HG03060 (cell line): ENCODE measurements around the gene CPAMD8.
"Not testable (repeated sequence)": the region's sequence is repeated elsewhere in the genome, so short reads cannot be mapped to it uniquely, and the experiment has no call there.

Source experiments
- ATAC-seq: cut with Tn5 transposase; IDR thresholded peaks from one replicate; pipeline ENCODE4 v1.9.1; 2021; ENCODE audit warnings: low read depth, moderate number of reproducible peaks; ENCODE audit not compliant: unreplicated experiment

CPAMD8 gene

DNA sequence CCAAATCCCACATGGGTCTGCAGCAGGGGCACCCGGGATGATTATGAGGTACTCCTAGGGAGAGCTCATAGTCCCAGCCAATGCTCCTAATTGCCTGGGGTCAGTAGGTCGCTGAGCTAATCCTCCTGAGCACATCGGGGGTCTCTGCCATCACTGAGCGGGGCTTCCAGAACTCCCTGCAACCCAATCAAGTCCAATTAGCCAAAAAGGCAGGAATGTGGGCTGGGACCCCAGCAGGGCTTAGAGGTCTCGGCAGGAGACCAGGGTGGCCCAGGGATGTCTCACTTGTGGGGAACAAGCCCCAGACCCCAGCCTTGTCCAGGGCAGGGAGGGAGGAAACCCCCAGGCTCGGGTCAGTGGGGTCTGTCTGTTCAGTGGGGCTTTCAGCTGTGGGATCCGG, 17.1 kb upstream of the CPAMD8 start:
- no peak for ATAC-seq

DNA sequence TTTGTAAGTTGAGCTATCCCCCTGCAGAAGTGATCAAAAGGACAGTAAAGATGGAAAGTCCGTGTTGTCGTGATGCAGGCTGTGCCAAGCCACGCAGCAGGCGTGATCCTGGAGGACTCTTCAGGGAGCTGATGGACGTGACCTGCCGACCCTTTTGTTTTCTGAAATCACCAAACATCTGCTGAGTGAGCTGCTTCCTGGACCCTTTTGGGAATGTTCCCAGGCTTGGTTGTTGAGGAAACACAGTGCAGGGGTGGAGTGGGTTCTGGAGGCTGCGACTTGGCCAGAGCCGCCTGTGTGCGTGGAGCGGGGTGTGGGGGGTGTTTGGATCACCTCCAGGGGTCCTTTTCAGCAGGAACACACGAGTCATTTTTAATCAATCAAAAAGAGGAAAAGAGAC, 15.4 kb upstream of the CPAMD8 start:
- ATAC-seq, result no peak

DNA sequence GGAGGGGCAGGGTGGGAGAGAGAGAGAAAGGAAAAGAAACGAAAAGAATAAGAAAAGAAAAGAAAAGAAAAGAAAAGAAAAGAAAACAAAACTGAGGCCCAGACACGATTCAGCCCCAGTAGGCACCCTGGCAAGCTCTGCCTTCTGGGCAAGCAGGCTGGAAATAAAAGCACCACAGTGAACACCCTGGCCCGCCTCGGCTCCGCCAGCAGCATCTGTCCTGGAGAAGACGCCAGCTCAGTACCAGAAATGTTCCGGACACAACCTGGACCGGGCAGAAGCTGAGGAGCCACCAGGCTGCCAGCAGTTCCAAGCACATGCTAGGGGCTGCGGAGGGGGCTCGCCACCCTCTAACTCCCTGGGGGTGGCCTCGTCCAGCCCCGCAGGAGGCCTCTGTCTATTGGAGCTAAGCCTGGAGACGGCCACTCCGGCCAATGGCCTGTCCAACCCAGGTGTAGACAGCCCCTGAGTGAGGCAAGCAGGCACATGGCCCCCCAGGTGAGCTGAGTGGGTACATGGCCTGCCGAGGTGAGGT, 11.4 kb upstream of the CPAMD8 start:
- ATAC-seq, result no peak

DNA sequence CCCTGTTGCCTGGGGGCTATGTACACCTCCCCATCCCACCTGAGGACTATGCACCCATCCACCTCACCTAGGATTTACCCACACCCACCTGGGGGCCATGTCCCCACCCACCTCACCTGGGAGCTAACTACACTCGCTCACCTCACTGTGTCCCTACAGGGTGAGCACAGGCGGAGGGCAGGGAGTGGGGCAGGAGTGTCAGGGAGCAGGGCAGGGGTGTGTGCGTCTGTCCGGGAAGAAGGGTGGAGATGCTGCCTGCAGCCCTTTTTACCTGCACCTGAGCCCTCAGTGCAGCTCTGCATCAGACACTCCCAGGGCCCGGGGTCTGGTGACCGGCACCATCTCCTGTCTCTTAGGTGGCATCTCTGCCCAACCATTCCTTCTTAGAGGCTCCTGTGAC, 10.6 kb upstream of the CPAMD8 start:
- ATAC-seq, result no peak

DNA sequence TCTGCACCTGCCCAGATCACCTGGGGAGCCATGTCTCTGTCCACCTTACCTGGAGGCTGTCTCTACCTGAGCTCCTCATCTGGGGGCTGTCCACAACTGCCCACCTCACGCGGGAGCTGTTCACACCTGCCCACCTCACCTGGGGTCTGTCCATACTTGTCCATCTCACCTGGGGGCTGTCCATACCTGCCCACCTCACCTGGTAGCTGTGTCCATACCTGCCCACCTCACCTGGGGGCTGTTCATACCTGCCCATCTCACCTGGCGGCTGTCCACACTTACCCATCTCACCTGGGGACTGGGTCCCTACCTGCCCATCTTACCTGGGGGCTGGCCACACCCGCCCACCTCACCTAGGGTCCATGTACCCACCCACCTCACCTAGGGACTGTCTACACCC, 10.0 kb upstream of the CPAMD8 start:
- no peak for ATAC-seq

DNA sequence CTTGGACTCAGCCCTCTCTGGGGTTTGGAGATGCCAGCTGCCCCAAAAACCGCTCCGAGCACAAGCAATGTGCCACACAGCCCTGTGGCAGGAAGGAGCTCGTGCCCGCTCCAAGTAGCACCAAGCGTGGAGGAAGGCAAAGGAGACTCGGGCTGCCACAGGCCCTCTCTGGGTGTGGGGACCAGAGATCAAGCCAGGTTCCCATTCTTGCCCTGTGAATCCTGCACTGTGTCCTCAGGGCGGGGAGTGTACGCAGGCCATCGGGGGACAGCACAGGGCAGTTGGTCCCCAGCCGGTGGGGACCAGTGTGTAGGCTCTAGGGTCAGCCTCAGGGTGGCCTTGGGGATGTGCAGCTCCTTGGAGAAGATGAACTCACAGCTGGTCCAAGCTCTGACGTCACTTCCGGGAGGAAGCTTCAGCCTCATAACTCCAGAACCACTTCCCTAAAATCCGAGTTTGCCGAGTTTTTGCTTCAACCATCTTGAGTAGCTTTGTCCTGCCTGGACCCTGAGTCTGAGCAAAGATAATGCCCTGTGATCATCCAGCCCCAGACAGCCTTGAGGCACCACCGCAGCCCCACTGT, 9.3 kb upstream of the CPAMD8 start:
- ATAC-seq, result no peak

DNA sequence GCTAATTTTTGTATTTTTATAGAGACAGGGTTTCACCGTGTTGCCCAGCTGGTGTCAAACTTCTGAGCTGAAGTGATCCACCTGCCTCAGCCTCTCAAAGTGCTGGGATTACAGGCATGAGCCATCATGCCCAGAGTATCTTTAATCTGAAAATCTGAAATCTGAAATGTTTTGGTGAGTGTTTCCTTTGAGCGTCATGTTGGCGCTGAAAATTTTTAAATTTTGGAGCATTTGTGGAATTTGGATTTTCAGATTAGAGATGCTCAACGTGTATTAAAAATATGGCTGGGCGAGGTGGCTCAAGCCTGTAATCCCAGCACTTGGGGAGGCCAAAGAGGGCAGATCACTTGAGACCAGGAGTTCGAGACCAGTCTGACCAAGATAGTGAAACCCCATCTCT, 5.1 kb upstream of the CPAMD8 start:
- no peak for ATAC-seq

DNA sequence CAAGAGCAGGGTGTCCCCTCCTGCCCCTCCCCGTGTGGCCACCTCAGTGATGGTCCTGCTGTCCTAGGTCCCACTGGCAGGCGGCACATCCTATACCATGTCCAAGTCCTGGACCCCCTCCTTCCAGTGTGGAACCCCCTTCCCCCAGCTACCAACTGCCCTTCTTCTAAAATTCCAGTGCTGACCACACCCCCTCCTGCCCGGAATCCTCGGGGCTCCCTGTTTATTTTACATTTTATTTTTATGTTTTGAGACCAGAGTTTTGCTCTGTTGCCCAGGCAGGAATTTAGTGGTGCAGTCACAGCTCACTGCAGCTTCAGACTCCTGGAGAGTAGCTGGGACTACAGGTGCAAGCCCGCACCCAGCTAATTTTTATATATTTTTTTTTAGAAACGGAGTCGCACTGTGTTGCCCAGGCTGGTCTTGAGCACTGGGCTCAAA, 945 bp upstream of the CPAMD8 start:
- ATAC-seq, result no peak

DNA sequence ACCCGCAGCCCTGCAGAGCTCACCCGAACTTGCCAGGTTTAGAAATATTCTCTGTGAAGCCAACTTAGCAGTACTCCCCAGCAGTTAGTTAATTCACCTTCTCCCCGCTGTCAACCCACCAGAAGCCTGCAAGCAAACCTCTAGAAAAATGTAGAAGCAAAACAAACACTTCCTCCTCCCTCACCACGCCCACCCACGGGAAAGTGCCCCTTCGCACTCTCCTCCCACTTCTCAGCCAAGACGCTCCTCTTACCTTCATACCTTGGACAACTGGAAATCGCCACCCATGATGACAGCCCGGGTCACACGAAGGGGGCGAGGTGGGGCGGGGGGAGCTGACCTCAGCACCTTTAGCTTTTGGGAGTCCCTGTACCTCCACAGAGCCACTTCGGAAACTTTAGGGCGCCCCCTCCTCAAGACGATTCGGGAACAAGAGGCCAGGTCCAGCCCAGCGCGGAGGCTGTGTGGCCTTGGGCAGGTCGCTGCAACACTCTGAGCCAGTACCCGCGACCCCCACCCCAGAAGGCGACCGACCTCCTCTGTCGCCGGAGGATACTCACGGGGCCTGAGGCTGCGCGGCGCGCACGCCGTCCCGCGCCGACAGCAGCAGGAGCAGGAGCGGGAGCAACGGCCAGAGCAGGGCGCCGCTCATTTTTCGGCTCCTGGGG, 485 bp downstream of the CPAMD8 start:
- ATAC-seq, result no peak

DNA sequence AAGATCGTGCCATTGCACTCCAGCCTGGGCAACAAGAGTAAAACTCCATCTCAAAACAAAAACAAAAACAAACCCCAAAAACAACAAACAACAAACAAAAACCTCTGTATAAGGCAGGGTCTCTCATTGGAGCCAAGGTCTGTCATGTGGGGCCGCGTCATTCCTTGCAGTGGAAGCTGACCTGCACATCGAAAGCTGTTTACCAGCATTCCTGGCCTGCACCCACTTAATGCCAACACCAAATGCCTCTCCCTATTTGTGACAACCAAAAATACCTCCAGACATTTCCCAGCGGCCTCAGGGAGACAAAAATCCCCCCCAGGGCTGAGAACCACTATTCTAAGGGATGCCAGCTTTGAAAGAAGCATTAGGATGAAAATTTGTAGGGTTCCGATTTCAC, 1.2 kb downstream of the CPAMD8 start:
- no peak for ATAC-seq

DNA sequence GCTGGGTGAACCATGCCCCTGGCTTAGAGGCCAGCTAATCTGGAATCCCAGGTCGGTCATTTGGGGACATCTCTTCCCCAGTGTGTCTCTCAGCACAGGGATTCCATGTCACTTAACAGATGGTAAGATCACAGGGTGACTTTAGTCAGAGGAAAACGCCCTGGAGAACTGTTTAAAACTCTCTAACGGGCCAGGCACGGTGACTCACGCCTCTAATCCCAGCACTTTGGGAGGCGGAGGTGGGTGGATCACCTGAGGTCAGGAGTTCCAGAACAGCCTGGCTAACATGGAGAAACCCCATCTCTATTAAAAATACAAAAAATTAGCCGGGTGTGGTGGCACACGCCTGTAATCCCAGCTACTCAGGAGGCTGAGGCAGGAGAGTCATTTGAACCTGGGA, 1.7 kb downstream of the CPAMD8 start:
- ATAC-seq, result not testable (repeated sequence)

DNA sequence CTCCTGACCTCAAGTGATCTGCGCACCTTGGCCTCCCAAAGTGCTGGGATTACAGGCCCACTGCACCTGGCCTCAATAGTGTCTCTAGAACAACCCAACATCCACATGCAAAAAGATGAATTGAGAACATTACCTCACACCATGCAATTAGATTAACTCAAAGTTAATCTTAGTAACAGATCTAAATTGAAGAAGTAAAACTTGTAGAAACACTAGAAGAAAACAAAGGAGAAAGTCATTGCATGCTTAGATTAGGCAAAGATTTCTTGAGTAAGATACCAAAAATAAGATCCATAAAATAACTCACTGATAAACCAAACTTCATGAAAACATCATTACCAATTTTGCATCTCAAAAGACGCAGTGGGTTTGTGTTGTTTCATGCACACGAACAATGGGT, 2.8 kb downstream of the CPAMD8 start:
- ATAC-seq, result no peak

DNA sequence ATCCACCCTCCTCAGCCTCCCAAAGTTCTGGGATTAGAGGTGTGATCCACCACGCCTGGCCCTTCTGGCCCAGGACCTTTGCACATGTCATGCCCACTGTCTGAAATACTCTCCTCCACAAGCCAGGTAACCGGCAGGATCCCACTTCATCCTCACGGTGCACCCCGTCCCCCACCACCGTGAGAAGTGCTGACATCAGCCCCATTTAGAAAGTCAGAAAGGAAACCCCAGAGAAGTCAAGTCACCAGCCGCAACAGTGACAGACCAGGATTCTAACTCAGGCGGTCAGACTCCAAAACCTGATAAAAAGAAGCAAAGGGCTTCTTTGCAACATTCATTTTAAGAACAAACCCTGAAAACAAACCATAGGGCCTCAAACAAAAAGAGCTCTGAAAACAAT, 3.9 kb downstream of the CPAMD8 start:
- ATAC-seq, result no peak

DNA sequence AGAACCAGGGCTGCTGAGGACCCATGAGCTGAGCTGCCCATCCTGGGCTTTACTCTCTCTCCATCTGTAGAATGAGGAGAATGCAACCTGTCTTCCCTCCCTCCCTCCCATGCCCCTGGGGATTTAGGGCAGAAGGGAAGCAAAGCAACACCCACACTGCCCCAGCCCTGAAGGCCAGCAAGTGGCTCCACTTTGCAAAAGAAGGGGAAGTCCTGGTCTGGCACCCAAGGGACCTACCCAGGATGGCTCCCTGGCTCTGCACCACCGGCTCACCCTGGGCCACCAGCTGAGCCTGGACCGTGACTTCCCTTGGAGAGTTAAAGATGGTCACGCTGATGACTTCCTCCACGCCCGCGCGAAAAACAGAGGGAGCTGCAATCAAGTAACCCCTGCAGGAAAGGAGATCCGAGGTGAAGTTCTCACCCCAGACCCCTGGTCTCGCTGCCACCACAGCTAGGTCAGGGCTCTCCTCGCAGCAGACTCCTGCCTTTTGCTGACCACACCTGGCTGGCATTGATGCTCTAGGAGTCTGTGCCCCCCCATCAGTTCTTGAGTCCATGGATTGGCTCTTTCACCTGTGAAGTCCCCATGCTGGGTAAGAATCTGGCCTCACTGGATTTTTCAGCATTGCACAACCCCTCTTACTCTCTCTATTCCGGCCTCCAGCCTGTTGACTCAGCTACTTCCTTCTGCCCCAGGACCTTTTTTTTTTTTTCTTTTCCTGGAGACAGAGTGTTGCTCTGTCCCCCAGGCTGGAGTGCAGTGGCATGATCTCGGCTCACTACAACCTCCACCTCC, 4.6 kb downstream of the CPAMD8 start:
- no peak for ATAC-seq

DNA sequence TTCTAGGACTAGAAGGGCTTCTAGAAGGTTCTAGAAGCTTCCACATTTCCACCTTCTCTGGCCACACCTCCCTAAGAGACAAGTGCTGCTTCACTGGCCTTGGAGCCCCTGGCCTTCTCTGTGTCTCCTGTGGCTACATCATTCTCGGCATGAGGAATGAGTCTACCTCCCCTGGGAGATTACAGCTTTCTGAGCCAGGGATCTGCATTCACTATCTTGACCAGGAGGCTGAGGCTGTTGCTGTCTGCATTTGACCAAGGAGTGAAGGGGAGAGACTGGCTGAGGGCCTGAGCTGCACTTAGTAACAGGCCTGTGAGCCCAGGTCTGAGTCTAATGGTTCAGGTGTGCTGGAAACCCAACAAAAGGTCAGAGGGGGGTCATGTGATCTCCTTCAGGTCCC, 5.3 kb downstream of the CPAMD8 start:
- ATAC-seq, result no peak

DNA sequence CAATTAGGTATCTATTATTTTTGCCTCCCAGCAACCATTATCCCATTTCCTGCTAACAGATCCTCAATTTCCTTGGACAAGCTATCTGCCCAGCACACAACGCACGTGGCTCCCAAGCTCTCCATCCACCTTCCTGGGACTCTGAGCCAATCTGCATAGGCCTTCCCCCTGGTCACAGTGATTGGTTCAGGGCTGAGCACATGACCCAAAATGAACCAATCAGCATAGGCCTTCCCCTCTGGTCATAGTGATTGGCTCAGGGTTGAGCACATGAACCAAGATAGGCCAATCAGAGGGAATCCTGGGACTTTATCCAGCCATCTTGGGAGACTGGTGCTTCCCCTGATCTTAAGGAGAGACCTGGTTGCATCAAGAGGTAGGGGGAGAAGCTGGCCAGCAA, 5.8 kb downstream of the CPAMD8 start:
- no peak for ATAC-seq

DNA sequence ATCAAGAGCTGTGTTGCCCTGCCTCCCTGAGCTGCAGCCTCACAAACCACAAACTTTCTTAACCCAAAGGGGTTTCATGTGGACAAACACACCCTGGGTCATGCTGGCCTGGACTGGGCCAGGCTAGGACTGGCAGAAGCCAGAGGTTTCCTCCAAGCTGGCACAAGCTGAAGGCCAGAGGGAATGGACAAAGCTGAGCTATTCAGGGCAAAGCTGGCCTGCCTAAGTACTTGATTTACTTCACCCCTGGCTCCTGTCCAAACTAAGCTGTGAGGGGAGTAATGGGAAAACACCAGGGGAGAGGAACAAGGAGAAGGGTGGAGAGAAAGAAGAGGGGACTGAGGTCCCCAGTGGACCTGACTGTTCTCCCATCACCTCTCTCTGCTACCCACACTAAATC, 6.2 kb downstream of the CPAMD8 start:
- no peak for ATAC-seq

DNA sequence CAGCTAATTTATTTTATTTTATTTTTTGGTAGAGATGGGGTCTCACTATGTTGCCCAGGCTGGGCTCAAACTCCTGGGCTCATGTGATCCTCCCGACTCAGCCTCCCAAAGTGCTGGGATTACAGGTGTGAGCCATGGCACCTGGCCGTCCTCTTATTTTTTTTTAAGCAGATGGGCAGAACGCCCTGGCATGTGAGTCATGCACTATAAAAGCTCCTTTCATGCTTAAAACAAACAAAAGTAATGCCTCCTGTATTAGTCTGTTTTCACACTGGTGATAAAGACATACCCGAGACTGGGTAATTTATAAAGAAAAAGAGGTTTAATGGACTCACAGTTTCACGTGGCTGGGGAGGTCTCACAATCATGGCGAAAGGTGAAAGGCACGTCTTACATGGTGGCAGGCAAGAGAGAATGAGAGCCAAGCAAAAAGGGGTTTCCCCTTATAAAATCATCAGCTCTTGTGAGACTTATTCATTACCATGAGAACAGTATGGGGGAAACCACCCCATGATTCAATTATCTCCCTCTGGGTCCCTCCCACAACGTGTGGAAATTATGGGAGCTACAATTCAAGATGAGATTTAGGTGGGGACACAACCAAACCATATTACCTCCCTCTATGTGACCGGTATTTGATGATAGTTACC, 12.3 kb downstream of the CPAMD8 start:
- ATAC-seq, result not testable (repeated sequence)

DNA sequence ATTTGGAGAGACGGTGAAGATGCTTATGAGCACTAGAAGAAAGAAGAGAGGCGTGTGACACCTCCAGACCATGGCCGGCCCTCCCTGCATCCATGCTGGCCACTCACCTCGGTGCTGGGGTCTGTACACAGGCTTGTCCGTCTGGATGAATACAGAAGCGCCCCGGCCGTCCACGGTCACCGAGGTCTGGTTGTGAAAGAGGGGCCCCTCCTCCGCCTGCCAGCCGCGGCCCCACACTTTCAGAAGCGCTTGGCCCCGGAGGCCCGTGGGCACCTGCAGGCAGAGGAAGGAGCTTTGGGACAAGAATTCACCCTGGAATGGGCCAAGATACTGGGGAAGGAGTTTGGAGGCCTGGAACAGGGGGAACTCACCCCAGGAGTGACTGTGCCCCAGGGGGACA, 15.1 kb downstream of the CPAMD8 start:
- no peak for ATAC-seq

DNA sequence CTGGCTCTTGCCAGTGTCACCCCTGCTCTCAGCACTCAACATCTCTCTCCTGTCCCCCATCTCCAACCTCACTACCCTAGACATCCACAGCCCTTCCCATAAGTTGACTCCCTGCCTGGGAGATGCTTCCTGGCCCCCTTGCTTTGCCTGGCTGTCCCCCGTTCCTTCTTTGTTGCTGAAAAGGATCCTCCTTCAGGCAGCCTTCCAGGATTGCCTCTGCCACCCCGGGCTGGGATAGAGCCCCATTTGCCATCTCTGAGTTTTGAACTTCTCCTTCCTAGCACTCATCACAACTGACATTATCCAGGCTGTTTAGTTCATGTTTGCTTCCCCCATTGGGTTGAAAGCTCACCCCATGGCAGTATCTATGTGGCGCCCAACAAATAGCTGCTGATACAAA, 20.0 kb downstream of the CPAMD8 start:
- no peak for ATAC-seq

DNA sequence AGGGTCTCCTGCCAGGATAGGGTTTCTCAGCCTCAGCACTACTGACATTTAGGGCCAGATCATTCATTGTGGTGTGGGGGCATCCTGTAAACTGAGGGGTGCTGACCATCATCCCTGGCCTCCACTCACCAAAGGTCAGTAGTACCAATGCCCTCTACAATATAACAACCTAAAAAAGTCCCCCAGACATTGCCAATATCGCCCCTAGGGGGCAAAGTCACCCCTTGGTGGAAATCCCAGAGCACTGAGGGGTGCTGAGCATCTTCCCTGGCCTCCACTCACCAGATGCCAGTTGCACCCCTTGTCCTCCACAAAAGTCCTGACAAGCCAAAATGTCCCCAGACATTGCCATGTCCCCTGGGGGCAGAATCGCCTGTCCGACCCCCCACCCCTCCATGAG, 21.6 kb downstream of the CPAMD8 start:
- no peak for ATAC-seq
